PC-9 (cell line): ENCODE measurements around the gene ABCA8. TPM values are rescaled to one million over a fixed set of nuclear protein-coding genes. Genes with fewer than 3 reads are reported as not detected.

Source experiments
- BruUV-seq: library from RNA; stranded (reverse); fragments of 400-500 nt; replicated peaks from 2 replicates; lab custom pipeline; 2021; lab: Mats Ljungman, UMichigan
- CTCF ChIA-PET: fragments of 300-600 bp; sonication (Branson Sonifier 250); formaldehyde crosslinking; loops from one replicate; lab custom pipeline; 2022; ENCODE audit warnings: antibody characterized with exemption; lab: Charles Lee
- POLR2A ChIA-PET: fragments of 300-600 bp; sonication (Branson Sonifier 250); formaldehyde crosslinking; loops from one replicate; lab custom pipeline; 2022; ENCODE audit warnings: antibody characterized with exemption; ENCODE audit not compliant: unreplicated experiment; lab: Charles Lee
- DNase-seq, 2 experiments: peaks; one replicate each; pipeline versions ENCODE4 v3.0.0 to v3.0.0-alpha.2; 2015 to 2022; ENCODE audit warnings: mixed read lengths in 1 of 2
- H2AFZ ChIP-seq: fragments of 200-600 bp; sonication (generic); 2 replicates; pipeline ENCODE4 v1.8.1; 2017; ENCODE audit warnings: antibody characterized with exemption
- H3F3A ChIP-seq: fragments of 200-600 bp; sonication (generic); 2 replicates; pipeline ENCODE4 v1.8.1; 2017; ENCODE audit warnings: antibody characterized with exemption, mild to moderate bottlenecking, low read depth; ENCODE audit not compliant: insufficient read depth
- H3K27ac ChIP-seq: fragments of 200-600 bp; sonication (generic); 2 replicates; pipeline ENCODE4 v1.6.1; 2016; ENCODE audit warnings: mixed run types
- H3K27me3 ChIP-seq: fragments of 200-600 bp; sonication (generic); 2 replicates; pipeline ENCODE4 v1.6.1; 2016; ENCODE audit warnings: low read depth, mixed run types; ENCODE audit not compliant: insufficient read depth
- H3K36me3 ChIP-seq: fragments of 200-600 bp; sonication (generic); 2 replicates; pipeline ENCODE4 v1.6.1; 2016; ENCODE audit warnings: low read depth, mixed run types
- H3K4me1 ChIP-seq: fragments of 200-600 bp; sonication (generic); replicated peaks from 2 replicates; pipeline ENCODE4 v1.6.1; 2016; ENCODE audit warnings: mixed run types; ENCODE audit not compliant: insufficient read depth
- H3K4me2 ChIP-seq: fragments of 200-600 bp; sonication (generic); 2 replicates; pipeline ENCODE4 v1.6.1; 2017; ENCODE audit warnings: mixed run types
- H3K4me3 ChIP-seq: fragments of 200-600 bp; sonication (generic); 2 replicates; pipeline ENCODE4 v1.6.1; 2016; ENCODE audit warnings: mixed run types
- H3K79me2 ChIP-seq: fragments of 200-600 bp; sonication (generic); 2 replicates; pipeline ENCODE4 v1.6.1; 2017; ENCODE audit warnings: low read depth, mixed run types
- H3K9me2 ChIP-seq: fragments of 200-600 bp; sonication (generic); 2 replicates; pipeline ENCODE4 v1.8.1; 2017; ENCODE audit warnings: mild to moderate bottlenecking; ENCODE audit not compliant: insufficient read depth
- H3K9me3 ChIP-seq: fragments of 200-600 bp; sonication (generic); 2 replicates; pipeline ENCODE4 v1.8.1; 2016; ENCODE audit warnings: low read depth; ENCODE audit not compliant: insufficient read depth
- H4K20me1 ChIP-seq: fragments of 200-600 bp; sonication (generic); 2 replicates; pipeline ENCODE4 v1.8.1; 2017; ENCODE audit not compliant: insufficient read depth
- CTCF ChIP-seq: fragments of 200-600 bp; sonication (generic); conservative IDR thresholded peaks from 2 replicates; pipeline ENCODE4 v1.6.1; 2017; ENCODE audit warnings: mixed run types, antibody characterized with exemption, mild to moderate bottlenecking, moderate library complexity
- EZH2 ChIP-seq: fragments of 200-600 bp; sonication (generic); IDR thresholded peaks from 2 replicates; pipeline ENCODE4 v1.8.0; 2017; ENCODE audit warnings: antibody characterized with exemption, low read depth
- intact Hi-C: fragments of 100-400 bp; cut with micrococcal nuclease; formaldehyde crosslinking; loops from one replicate; pipeline ENCODE4 v1.10.0; 2022; ENCODE audit not compliant: unreplicated experiment
- total RNA-seq: library from RNA; stranded (reverse); gene quantifications from 2 replicates; pipeline ENCODE4 v1.2.3, GENCODE V29; 2021

The ABCA8 gene
- total RNA-seq, 1 experiment from 2014 or later, result not detected

GRCh38 chr17:68854452-68854851, 100.7 kb downstream of the ABCA8 start:
- Histone ChIP-seq H3K79me2 (no peaks in the 10 kb centered on the region), H3K9me3 (peaks cover 4% of the 10 kb centered on the region), H3K9me2 (no peaks in the 10 kb centered on the region), H4K20me1 (no peaks in the 10 kb centered on the region), H3K27ac (no peak overlapping the region), H3K27me3 (no peaks in the 10 kb centered on the region), H3K4me3 (no peak overlapping the region), H3K4me1 (no peaks in the 10 kb centered on the region), H3K36me3 (no peaks in the 10 kb centered on the region), H3F3A (no peaks in the 10 kb centered on the region), H3K4me2 (no peak overlapping the region), H2AFZ (no peak overlapping the region)
- DNase-seq, result no peak
- TF ChIP-seq EZH2 (no peak), CTCF (no peak)
- intact Hi-C loops, result no loop called here
- no TSS peak for BruUV-seq
- CTCF ChIA-PET, result interaction anchor here (0.7 kb wide), 1 partner anchor 366 kb away, joined by 3 read pairs; no protein-coding TSS in a partner anchor
- POLR2A ChIA-PET, result no interaction called here

- no peaks in the 10 kb centered on the region for H3K27me3 ChIP-seq
- H3K9me3 ChIP-seq, result peaks cover 4% of the 10 kb centered on the region
- no peaks in the 10 kb centered on the region for H3F3A ChIP-seq
- H3K36me3 ChIP-seq, result no peaks in the 10 kb centered on the region
- H3K79me2 ChIP-seq, result no peaks in the 10 kb centered on the region
- H2AFZ ChIP-seq, result no peak overlapping the region
- no peak for DNase-seq
- intact Hi-C loops, result no loop called here
- no TSS peak for BruUV-seq
- POLR2A ChIA-PET, result no interaction called here
- H4K20me1 ChIP-seq, result no peaks in the 10 kb centered on the region
- no peak overlapping the region for H3K4me3 ChIP-seq
- no peak overlapping the region for H3K4me2 ChIP-seq
- no peak overlapping the region for H3K27ac ChIP-seq
- no peaks in the 10 kb centered on the region for H3K9me2 ChIP-seq
- TF ChIP-seq CTCF (no peak), EZH2 (no peak)
- CTCF ChIA-PET, result no interaction called here
- H3K4me1 ChIP-seq, result no peaks in the 10 kb centered on the region
These were observed 101.8 kb downstream of the ABCA8 start for GRCh38 chr17:68853439-68853838.

GRCh38 chr17:68853036-68853435, 102.2 kb downstream of the ABCA8 start:
- no peaks in the 10 kb centered on the region for H4K20me1 ChIP-seq
- no peaks in the 10 kb centered on the region for H3K9me2 ChIP-seq
- H3K27me3 ChIP-seq, result no peaks in the 10 kb centered on the region
- H3K4me3 ChIP-seq, result no peak overlapping the region
- no peak overlapping the region for H3K27ac ChIP-seq
- H3K4me2 ChIP-seq, result no peak overlapping the region
- no peaks in the 10 kb centered on the region for H3K36me3 ChIP-seq
- no peak for DNase-seq
- POLR2A ChIA-PET, result no interaction called here
- peaks cover 4% of the 10 kb centered on the region for H3K9me3 ChIP-seq
- CTCF ChIA-PET, result no interaction called here
- BruUV-seq, result no TSS peak
- no peak overlapping the region for H2AFZ ChIP-seq
- no peak for TF ChIP-seq EZH2
- TF ChIP-seq CTCF, result no peak
- no peaks in the 10 kb centered on the region for H3F3A ChIP-seq
- intact Hi-C loops, result no loop called here
- no peaks in the 10 kb centered on the region for H3K79me2 ChIP-seq
- H3K4me1 ChIP-seq, result no peaks in the 10 kb centered on the region
